Retinal pigment epithelial cell (primary cell): ENCODE measurements around the gene COL1A1.

Source experiments
- DNase-seq: peaks from one replicate; pipeline ENCODE4 v3.0.0-alpha.2; 2010; ENCODE audit warnings: low read depth
- H3K4me3 ChIP-seq: 2 replicates; pipeline ENCODE4 v1.5.1; 2011; ENCODE audit warnings: mild to moderate bottlenecking, low read length, control low read depth, moderate library complexity
- CTCF ChIP-seq: conservative IDR thresholded peaks from 2 replicates; pipeline ENCODE4 v1.5.1; 2011; ENCODE audit warnings: low read depth, low read length, control low read depth, inconsistent platforms

Gene COL1A1

GRCh38 chr17:50188921-50189549 lies 12.4 kb downstream of the COL1A1 start:
- H3K4me3 ChIP-seq, result no peak overlapping the region
- TF ChIP-seq CTCF, result no peak
- DNase-seq, result no peak

- H3K4me3 ChIP-seq, result no peak overlapping the region
- TF ChIP-seq CTCF, result no peak
- no peak for DNase-seq
Measured at GRCh38 chr17:50188531-50188920, 12.9 kb downstream of the COL1A1 start.

GRCh38 chr17:50187751-50188530 lies 13.5 kb downstream of the COL1A1 start:
- no peak for TF ChIP-seq CTCF
- no peak for DNase-seq
- H3K4me3 ChIP-seq, result no peak overlapping the region

GRCh38 chr17:50187394-50187725 lies 14.1 kb downstream of the COL1A1 start:
- no peak for DNase-seq
- no peak overlapping the region for H3K4me3 ChIP-seq
- TF ChIP-seq CTCF, result no peak

GRCh38 chr17:50186661-50187393 lies 14.6 kb downstream of the COL1A1 start:
- no peak overlapping the region for H3K4me3 ChIP-seq
- DNase-seq, result no peak
- no peak for TF ChIP-seq CTCF

GRCh38 chr17:50185631-50186471 lies 15.6 kb downstream of the COL1A1 start:
- DNase-seq, result no peak
- TF ChIP-seq CTCF, result no peak
- H3K4me3 ChIP-seq, result no peak overlapping the region
